Measurements from ENCODE around the gene MRPS34. TPM values are rescaled to one million over a fixed set of nuclear protein-coding genes. Genes with fewer than 3 reads are reported as not detected.

The MRPS34 gene
- total and polyA plus RNA-seq, 12 donors = 57.8 to 141 (median 79.5) TPM

GRCh38 chr16:1820096-1820945 lies 47.4 kb upstream of the MRPS34 start:
- Histone ChIP-seq H3K9me3 (no peaks in the 10 kb centered on the region), H3K4me1 (peaks cover 1 to 20% (median 14%) of the 10 kb centered on the region in 9 donors), H3K4me3 (no peak overlapping the region), H3K36me3 (peaks cover 0 to 75% (median 33%) of the 10 kb centered on the region in 9 donors), H3K27me3 (no peaks in the 10 kb centered on the region), H3K27ac (no peak overlapping the region)
- ATAC-seq (no peak), DNase-seq (no peak)
- no peak for TF ChIP-seq CTCF (IDR thresholded peaks at IDR 0.05)
- 90 to 92% methylated on average over 25 of the region's 25 CpGs for WGBS, 2 donors
- intact Hi-C loops (cut with DNase I) = no loop called here

GRCh38 chr16:1819611-1820010 lies 46.7 kb upstream of the MRPS34 start:
- peaks cover 0 to 80% (median 33%) of the 10 kb centered on the region in 9 donors for H3K36me3 ChIP-seq
- 94 to 95% methylated on average over 15 of the region's 15 CpGs for WGBS, 2 donors
- no peak for TF ChIP-seq CTCF (IDR thresholded peaks at IDR 0.05)
- H3K27ac ChIP-seq = no peak overlapping the region
- H3K4me1 ChIP-seq = peaks cover 0 to 14% (median 7%) of the 10 kb centered on the region in 9 donors
- no peaks in the 10 kb centered on the region for H3K27me3 ChIP-seq
- DNase-seq (no peak), ATAC-seq (no peak)
- intact Hi-C loops (cut with DNase I) = no loop called here
- H3K9me3 ChIP-seq = no peaks in the 10 kb centered on the region
- no peak overlapping the region for H3K4me3 ChIP-seq

DNA sequence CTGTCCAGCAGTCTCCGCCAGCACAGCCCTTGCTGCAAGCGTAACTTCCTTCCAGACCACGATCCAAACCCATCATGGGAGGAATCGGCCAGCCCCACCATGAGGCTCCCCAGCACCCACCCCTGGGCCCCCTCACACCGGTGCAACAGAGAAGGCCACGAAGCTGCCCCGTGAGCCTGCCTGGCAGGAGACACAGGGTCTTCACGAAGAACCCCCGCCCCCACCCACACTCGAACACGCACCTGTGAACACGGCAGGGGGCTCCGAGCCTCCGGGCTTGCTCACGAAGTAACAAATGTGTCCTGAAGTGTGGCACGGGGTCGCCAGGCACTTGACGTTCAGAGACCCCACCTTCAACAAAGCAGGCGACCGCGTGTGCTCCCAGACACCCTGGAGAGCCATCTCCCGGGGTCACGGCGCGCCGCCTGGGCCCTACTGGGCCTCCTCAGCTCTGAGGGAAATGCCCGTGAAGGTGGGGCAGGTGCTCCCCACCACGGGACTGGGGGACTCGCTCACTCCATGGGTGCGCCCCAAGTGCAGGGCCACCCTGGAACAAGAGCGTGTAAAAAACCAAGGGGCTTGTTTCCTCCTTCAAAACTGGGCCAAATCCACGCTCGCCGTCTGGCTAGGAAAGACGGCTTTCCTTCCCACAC lies 46.1 kb upstream of the MRPS34 start:
- ATAC-seq (no peak), DNase-seq (no peak)
- H3K9me3 ChIP-seq = no peaks in the 10 kb centered on the region
- H3K27ac ChIP-seq = no peak overlapping the region
- no peak overlapping the region for H3K4me3 ChIP-seq
- TF ChIP-seq CTCF (IDR thresholded peaks at IDR 0.05) = no peak
- no peaks in the 10 kb centered on the region for H3K27me3 ChIP-seq
- WGBS, 2 donors = 95% methylated on average over 35 of the region's 35 CpGs
- peaks cover 0 to 86% (median 33%) of the 10 kb centered on the region in 9 donors for H3K36me3 ChIP-seq
- peaks cover 0 to 8% (median 3%) of the 10 kb centered on the region in 9 donors for H3K4me1 ChIP-seq
- intact Hi-C loops (cut with DNase I) = no loop called here

- intact Hi-C loops (cut with DNase I) = no loop called here
- H3K27me3 ChIP-seq = no peaks in the 10 kb centered on the region
- H3K36me3 ChIP-seq = peaks cover 0 to 92% (median 33%) of the 10 kb centered on the region in 9 donors
- peaks cover 0 to 1% (median 0%) of the 10 kb centered on the region in 9 donors for H3K4me1 ChIP-seq
- H3K4me3 ChIP-seq = no peak overlapping the region
- no peaks in the 10 kb centered on the region for H3K9me3 ChIP-seq
- WGBS, 2 donors = 95 to 96% methylated on average over 27 of the region's 27 CpGs
- peak in 1 of 8 donors; percentile 5 for ATAC-seq
- TF ChIP-seq CTCF (IDR thresholded peaks at IDR 0.05) = no peak
- H3K27ac ChIP-seq = no peak overlapping the region
- DNase-seq = no peak
Measured at GRCh38 chr16:1818204-1818872, 45.4 kb upstream of the MRPS34 start.
